Sigmoid colon (tissue), 7 donors: Measurements from ENCODE around the gene STIP1. TPM values are rescaled to one million over a fixed set of nuclear protein-coding genes. Genes with fewer than 3 reads are reported as not detected.

Experiments used
- DNase-seq: peaks from one replicate; pipeline ENCODE4 v3.0.0-alpha.2; 2019
- H3K27ac ChIP-seq, 4 donors: fragments of 200-600 bp; sonication (generic); one replicate each; pipeline ENCODE4 v1.5.1; 2016 to 2019; ENCODE audit warnings: mild to moderate bottlenecking in 1 of 4
- H3K27me3 ChIP-seq, 3 donors: fragments of 200-600 bp; sonication (generic); one replicate each; pipeline ENCODE4 v1.5.1; 2019; ENCODE audit warnings: mild to moderate bottlenecking in 1 of 3
- H3K36me3 ChIP-seq, 4 donors: fragments of 200-600 bp; sonication (generic); one replicate each; pipeline ENCODE4 v1.5.1; 2016 to 2019
- H3K4me1 ChIP-seq, 4 donors: fragments of 200-600 bp; sonication (generic); one replicate each; pipeline ENCODE4 v1.5.1; 2017 to 2019
- H3K4me3 ChIP-seq, 4 donors: fragments of 200-600 bp; sonication (generic); one replicate each; pipeline ENCODE4 v1.5.1; 2017 to 2019; ENCODE audit warnings: mild to moderate bottlenecking in 2 of 4, moderate library complexity in 1 of 4
- H3K9me3 ChIP-seq, 4 donors: fragments of 200-600 bp in 3 of 4; sonication (generic) in 3 of 4; one replicate each; pipeline versions ENCODE4 v1.5.1 to v1.6.1; 2013 to 2019
- EP300 ChIP-seq, 4 donors: sonication (generic); formaldehyde crosslinking; IDR thresholded peaks; one replicate each; pipeline ENCODE4 v1.6.1; 2017; ENCODE audit warnings: antibody characterized with exemption in 4 of 4
- POLR2A ChIP-seq, 2 donors: fragments of 450-650 bp; IDR thresholded peaks; one replicate each; pipeline ENCODE4 v1.6.1; 2016; ENCODE audit warnings: antibody characterized with exemption in 2 of 2, mild to moderate bottlenecking in 2 of 2, moderate library complexity in 2 of 2
- POLR2AphosphoS5 ChIP-seq, 4 donors: sonication (generic); formaldehyde crosslinking; IDR thresholded peaks; one replicate each; pipeline ENCODE4 v1.6.1; 2017; ENCODE audit warnings: antibody characterized with exemption in 4 of 4
- WGBS, 2 donors: extraction: QIAGEN DNeasy Blood & Tissue Kit; methylation state at CpG; one replicate each; pipeline ENCODE4 v1.1.7; 2013; 5-methylcytosine and 5-hydroxymethylcytosine counted together
- intact Hi-C: fragments of 100-400 bp; cut with DNase I; formaldehyde crosslinking; loops from one replicate; pipeline ENCODE4 v1.15.1; 2023
- polyA plus RNA-seq, 3 donors: library from polyadenylated mRNA; stranded (reverse); fragments of 200-250 nt; gene quantifications; one replicate each; pipeline ENCODE4 v1.2.3, GENCODE V29; 2013
- total RNA-seq, 4 donors: library from RNA; depleted of rRNA; stranded (reverse); fragments of >200 nt; gene quantifications; one replicate each; pipeline ENCODE4 v1.1.0, GENCODE V29; 2016
- TF ChIP-seq, protein P1 (sequence below), 4 experiments: fragments of 450-650 bp in 3 of 4; fragments of 200-600 bp in 1 of 4; IDR thresholded peaks; one replicate each; pipeline ENCODE4 v1.5.1; 2016 to 2019; ENCODE audit warnings: antibody characterized with exemption in 4 of 4, mild to moderate bottlenecking in 3 of 4, moderate library complexity in 2 of 4
- donor health status: healthy with polysubstance abuse.
- donor health status: Bipolar disorder and iron deficiency.
- donor health status: healthy.

STIP1 gene
- total and polyA plus RNA-seq, 7 donors: 38.4 to 90.3 (median 74.9) TPM

GRCh38 chr11:64152841-64153691 lies 32.9 kb upstream of the STIP1 start:
- no peaks in the 10 kb centered on the region for H3K27me3 ChIP-seq
- no peak overlapping the region for H3K27ac ChIP-seq
- no peaks in the 10 kb centered on the region for H3K9me3 ChIP-seq
- TF ChIP-seq, protein P1, sequence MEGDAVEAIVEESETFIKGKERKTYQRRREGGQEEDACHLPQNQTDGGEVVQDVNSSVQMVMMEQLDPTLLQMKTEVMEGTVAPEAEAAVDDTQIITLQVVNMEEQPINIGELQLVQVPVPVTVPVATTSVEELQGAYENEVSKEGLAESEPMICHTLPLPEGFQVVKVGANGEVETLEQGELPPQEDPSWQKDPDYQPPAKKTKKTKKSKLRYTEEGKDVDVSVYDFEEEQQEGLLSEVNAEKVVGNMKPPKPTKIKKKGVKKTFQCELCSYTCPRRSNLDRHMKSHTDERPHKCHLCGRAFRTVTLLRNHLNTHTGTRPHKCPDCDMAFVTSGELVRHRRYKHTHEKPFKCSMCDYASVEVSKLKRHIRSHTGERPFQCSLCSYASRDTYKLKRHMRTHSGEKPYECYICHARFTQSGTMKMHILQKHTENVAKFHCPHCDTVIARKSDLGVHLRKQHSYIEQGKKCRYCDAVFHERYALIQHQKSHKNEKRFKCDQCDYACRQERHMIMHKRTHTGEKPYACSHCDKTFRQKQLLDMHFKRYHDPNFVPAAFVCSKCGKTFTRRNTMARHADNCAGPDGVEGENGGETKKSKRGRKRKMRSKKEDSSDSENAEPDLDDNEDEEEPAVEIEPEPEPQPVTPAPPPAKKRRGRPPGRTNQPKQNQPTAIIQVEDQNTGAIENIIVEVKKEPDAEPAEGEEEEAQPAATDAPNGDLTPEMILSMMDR (IDR thresholded peaks at IDR 0.05): peak; percentile 93 to 100 (median 96)
- TF ChIP-seq POLR2AphosphoS5 (IDR thresholded peaks at IDR 0.05) (peak in 1 of 4 donors; percentile 30), POLR2A (IDR thresholded peaks at IDR 0.05) (no peak)
- intact Hi-C loops: loop anchor here (1.0 to 2.0 kb wide), 2 partner anchors 153 to 316 kb away; no protein-coding TSS in a partner anchor
- WGBS, 2 donors: 21 to 22% methylated on average over 23 of the region's 23 CpGs
- DNase-seq: peak; percentile 81
- H3K4me3 ChIP-seq: no peak overlapping the region
- H3K36me3 ChIP-seq: no peaks in the 10 kb centered on the region
- peaks cover 0 to 33% (median 28%) of the 10 kb centered on the region in 4 donors for H3K4me1 ChIP-seq

- no peaks in the 10 kb centered on the region for H3K36me3 ChIP-seq
- TF ChIP-seq, protein P1 (IDR thresholded peaks at IDR 0.05): no peak
- no peak for TF ChIP-seq POLR2A (IDR thresholded peaks at IDR 0.05)
- TF ChIP-seq EP300 (IDR thresholded peaks at IDR 0.05): no peak
- TF ChIP-seq POLR2AphosphoS5 (IDR thresholded peaks at IDR 0.05): no peak
- no peak overlapping the region for H3K4me3 ChIP-seq
- no peaks in the 10 kb centered on the region for H3K9me3 ChIP-seq
- H3K27me3 ChIP-seq: no peaks in the 10 kb centered on the region
- no peak overlapping the region for H3K27ac ChIP-seq
- peaks cover 0 to 25% (median 20%) of the 10 kb centered on the region in 4 donors for H3K4me1 ChIP-seq
- intact Hi-C loops: loop anchor here (1.0 to 2.0 kb wide), 2 partner anchors 154 to 317 kb away; no protein-coding TSS in a partner anchor
- 61 to 65% methylated on average over 8 of the region's 8 CpGs for WGBS, 2 donors
- DNase-seq: no peak
These were observed 32.2 kb upstream of the STIP1 start for GRCh38 chr11:64153812-64154211.

GRCh38 chr11:64156235-64157011 lies 29.5 kb upstream of the STIP1 start:
- peaks cover 0 to 7% (median 4%) of the 10 kb centered on the region in 4 donors for H3K4me1 ChIP-seq
- no peaks in the 10 kb centered on the region for H3K9me3 ChIP-seq
- no peak overlapping the region for H3K27ac ChIP-seq
- TF ChIP-seq, protein P1 (IDR thresholded peaks at IDR 0.05): no peak
- TF ChIP-seq POLR2A (IDR thresholded peaks at IDR 0.05) (no peak), POLR2AphosphoS5 (IDR thresholded peaks at IDR 0.05) (no peak)
- no peaks in the 10 kb centered on the region for H3K36me3 ChIP-seq
- no peak for DNase-seq
- 92% methylated on average over 14 of the region's 14 CpGs for WGBS, 2 donors
- no peaks in the 10 kb centered on the region for H3K27me3 ChIP-seq
- H3K4me3 ChIP-seq: no peak overlapping the region
- intact Hi-C loops: no loop called here

GRCh38 chr11:64157631-64158394 lies 28.2 kb upstream of the STIP1 start:
- no peak for DNase-seq
- whole genome bisulfite sequencing, 2 donors: 89 to 90% methylated on average over 17 of the region's 17 CpGs
- intact Hi-C loops: no loop called here
- Histone ChIP-seq H3K4me1 (peaks cover 0 to 3% (median 2%) of the 10 kb centered on the region in 4 donors), H3K4me3 (no peak overlapping the region), H3K36me3 (no peaks in the 10 kb centered on the region), H3K9me3 (no peaks in the 10 kb centered on the region), H3K27me3 (no peaks in the 10 kb centered on the region), H3K27ac (no peak overlapping the region)
- no peak for TF ChIP-seq EP300 (IDR thresholded peaks at IDR 0.05)
- no peak for TF ChIP-seq POLR2AphosphoS5 (IDR thresholded peaks at IDR 0.05)
- TF ChIP-seq POLR2A (IDR thresholded peaks at IDR 0.05): no peak
